Right atrium auricular region (tissue), 2 donors: ENCODE results near the gene CDK19. TPM values are rescaled to one million over a fixed set of nuclear protein-coding genes. Genes with fewer than 3 reads are reported as not detected.
"Not testable (repeated sequence)": the region's sequence is repeated elsewhere in the genome, so short reads cannot be mapped to it uniquely, and the experiment has no call there.

Experiments
- DNase-seq: peaks from one replicate; pipeline ENCODE4 v3.0.0-alpha.2; 2019; ENCODE audit warnings: low spot score
- H3K27ac ChIP-seq, 2 donors: fragments of 200-600 bp; sonication (generic); 1 replicate in 1 of 2; 2 replicates in 1 of 2; pipeline ENCODE4 v1.5.1; 2016 to 2019
- H3K27me3 ChIP-seq, 2 donors: fragments of 200-600 bp; sonication (generic); one replicate each; pipeline versions ENCODE4 v1.5.1 to v1.6.0; 2017 to 2019
- H3K36me3 ChIP-seq: fragments of 200-600 bp; sonication (generic); one replicate; pipeline ENCODE4 v1.5.1; 2016
- H3K4me1 ChIP-seq, 2 donors: fragments of 200-600 bp; sonication (generic); one replicate each; pipeline versions ENCODE4 v1.5.1 to v1.6.0; 2017 to 2019
- H3K4me3 ChIP-seq, 2 donors: fragments of 200-600 bp; sonication (generic); 1 replicate in 1 of 2; 2 replicates in 1 of 2; pipeline ENCODE4 v1.5.1; 2017 to 2019; ENCODE audit warnings: mild to moderate bottlenecking in 1 of 2, moderate library complexity in 1 of 2
- H3K9me3 ChIP-seq, 2 donors: fragments of 200-600 bp; sonication (generic); one replicate each; pipeline ENCODE4 v1.5.1; 2019
- CTCF ChIP-seq, 2 donors: fragments of 200-600 bp; sonication (generic); IDR thresholded peaks; one replicate each; pipeline ENCODE4 v1.5.1; 2019; ENCODE audit warnings: antibody characterized with exemption in 2 of 2
- total RNA-seq, 2 donors: library from RNA; depleted of rRNA; stranded (reverse); fragments of >200 nt; gene quantifications; one replicate each; pipeline ENCODE4 v1.1.0, GENCODE V29; 2016

Gene CDK19
- total RNA-seq, 2 donors from 2014 or later, result 5.7 to 6.3 TPM

DNA sequence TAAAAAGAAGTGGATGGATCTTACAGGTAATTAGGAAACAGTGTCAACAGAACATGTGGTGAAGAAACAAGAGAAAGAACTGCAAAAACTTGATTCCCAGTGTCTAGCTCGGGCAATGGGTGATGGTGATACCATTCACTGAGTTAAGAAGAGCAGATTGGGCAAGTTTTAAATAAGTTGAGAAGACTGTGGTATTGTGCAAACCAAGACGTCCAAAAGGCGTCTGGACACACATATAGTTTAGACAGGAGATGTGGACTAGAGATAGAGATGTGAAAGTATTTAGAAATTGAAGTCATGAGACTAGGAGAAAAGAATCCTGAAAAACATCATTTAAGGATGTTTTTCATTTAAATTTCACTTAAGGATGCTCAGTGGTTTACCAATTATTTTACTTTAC, 53.9 kb downstream of the CDK19 start:
- TF ChIP-seq CTCF (IDR thresholded peaks at IDR 0.05), result no peak
- Histone ChIP-seq H3K36me3 (no peaks in the 10 kb centered on the region), H3K4me1 (no peaks in the 10 kb centered on the region), H3K4me3 (no peak overlapping the region), H3K9me3 (no peaks in the 10 kb centered on the region), H3K27ac (no peak overlapping the region), H3K27me3 (no peaks in the 10 kb centered on the region)
- DNase-seq, result no peak

DNA sequence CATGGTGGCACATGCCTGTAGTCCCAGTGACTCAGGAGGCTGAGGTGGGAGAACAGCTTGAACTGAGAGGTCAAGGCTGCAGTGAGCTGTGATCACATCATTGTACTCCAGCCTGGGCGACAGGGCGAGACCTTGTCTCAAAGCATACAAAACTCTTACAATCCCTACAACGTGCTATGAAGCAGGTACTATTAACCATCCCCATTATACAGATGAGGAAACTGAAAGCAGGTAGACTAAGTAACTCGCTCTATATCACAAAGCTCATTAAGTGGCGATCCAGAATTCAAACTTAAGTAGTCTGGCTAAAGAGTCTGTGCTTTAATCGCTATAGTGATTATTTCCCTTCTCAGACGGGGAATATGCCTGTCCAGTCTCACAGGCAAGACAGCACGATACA, 54.7 kb downstream of the CDK19 start:
- TF ChIP-seq CTCF (IDR thresholded peaks at IDR 0.05), result no peak
- H3K27ac ChIP-seq, result no peak overlapping the region
- H3K4me3 ChIP-seq, result no peak overlapping the region

GRCh38 chr6:110760098-110760497, 55.2 kb downstream of the CDK19 start:
- not testable (repeated sequence) for H3K4me3 ChIP-seq, H3K36me3 ChIP-seq, H3K4me1 ChIP-seq, H3K27me3 ChIP-seq, DNase-seq, H3K27ac ChIP-seq, H3K9me3 ChIP-seq

More for the DNA sequence above, 54.7 kb downstream of the CDK19 start:
- Histone ChIP-seq H3K4me1 (no peaks in the 10 kb centered on the region), H3K36me3 (no peaks in the 10 kb centered on the region), H3K27me3 (no peaks in the 10 kb centered on the region), H3K9me3 (no peaks in the 10 kb centered on the region)
- DNase-seq, result no peak

GRCh38 chr6:110757926-110758325, 57.3 kb downstream of the CDK19 start:
- Histone ChIP-seq H3K9me3 (no peaks in the 10 kb centered on the region), H3K4me3 (no peak overlapping the region), H3K36me3 (no peaks in the 10 kb centered on the region), H3K4me1 (no peaks in the 10 kb centered on the region), H3K27me3 (no peaks in the 10 kb centered on the region), H3K27ac (no peak overlapping the region)
- DNase-seq, result no peak
- TF ChIP-seq CTCF (IDR thresholded peaks at IDR 0.05), result no peak

GRCh38 chr6:110756817-110757216, 58.5 kb downstream of the CDK19 start:
- Histone ChIP-seq H3K4me3 (no peak overlapping the region), H3K36me3 (no peaks in the 10 kb centered on the region), H3K4me1 (no peaks in the 10 kb centered on the region), H3K27me3 (no peaks in the 10 kb centered on the region), H3K27ac (no peak overlapping the region), H3K9me3 (no peaks in the 10 kb centered on the region)
- TF ChIP-seq CTCF (IDR thresholded peaks at IDR 0.05), result no peak
- no peak for DNase-seq

DNA sequence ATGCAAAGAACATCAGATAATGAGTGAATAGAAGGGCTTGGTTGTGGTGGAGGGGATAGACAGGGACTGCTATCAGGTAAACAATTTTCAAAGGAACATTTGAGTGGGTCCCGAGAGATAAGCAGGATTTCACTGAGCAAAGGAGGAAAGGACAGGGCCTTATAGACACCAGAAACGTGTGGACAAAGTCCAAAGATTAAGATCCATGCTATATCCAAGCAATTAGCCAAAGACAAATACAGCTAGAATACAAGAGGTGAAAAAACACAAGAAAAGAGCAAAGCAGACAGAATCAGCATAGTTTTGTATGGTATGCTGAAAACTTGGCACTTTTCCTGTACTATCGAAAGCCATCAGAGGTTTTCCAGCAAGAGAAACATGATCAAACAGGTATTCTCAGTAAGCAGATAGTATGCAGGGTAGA, 59.8 kb downstream of the CDK19 start:
- H3K27me3 ChIP-seq, result no peaks in the 10 kb centered on the region
- H3K4me1 ChIP-seq, result no peaks in the 10 kb centered on the region
- no peak overlapping the region for H3K27ac ChIP-seq
- TF ChIP-seq CTCF (IDR thresholded peaks at IDR 0.05), result no peak
- DNase-seq, result no peak
- H3K4me3 ChIP-seq, result no peak overlapping the region
- no peaks in the 10 kb centered on the region for H3K9me3 ChIP-seq
- H3K36me3 ChIP-seq, result no peaks in the 10 kb centered on the region

GRCh38 chr6:110753936-110754668, 61.2 kb downstream of the CDK19 start:
- not testable (repeated sequence) for H3K36me3 ChIP-seq, H3K9me3 ChIP-seq, H3K27ac ChIP-seq, DNase-seq, H3K4me1 ChIP-seq, H3K27me3 ChIP-seq, H3K4me3 ChIP-seq
